NCI-H128 (cell line): Measurements from ENCODE around the gene TRUB1.

Experiments used
- DNase-seq: peaks from one replicate; lab custom pipeline; 2025; ENCODE audit not compliant: unreplicated experiment; lab: John Stamatoyannopoulos, UW

Gene TRUB1

DNA sequence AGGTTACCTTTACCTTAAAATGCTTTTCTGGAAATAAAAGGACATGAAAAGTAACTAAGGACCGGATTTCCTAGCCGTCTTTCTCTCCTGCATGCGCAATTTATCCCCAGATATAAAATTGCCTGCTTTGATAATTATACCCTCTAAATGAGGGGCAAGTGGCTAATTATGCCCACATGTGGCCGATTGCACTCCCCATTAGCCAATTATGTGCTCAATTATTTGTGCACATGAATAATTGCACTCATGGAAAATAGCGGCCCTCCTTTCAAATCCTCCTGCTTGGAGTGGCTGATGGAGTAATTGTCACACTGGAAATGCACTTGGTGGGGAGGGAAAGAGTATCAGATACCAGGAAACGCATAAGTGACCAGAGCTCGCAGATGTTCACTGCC lies 88.7 kb downstream of the TRUB1 start:
- DNase-seq: no peak
